ENCODE measurements around the gene ANKRD49.

ANKRD49 gene

GRCh38 chr11:94544646-94545263 lies 51.0 kb downstream of the ANKRD49 start:
- DNase-seq (ENCODE audit: low read depth) = no peak

DNA sequence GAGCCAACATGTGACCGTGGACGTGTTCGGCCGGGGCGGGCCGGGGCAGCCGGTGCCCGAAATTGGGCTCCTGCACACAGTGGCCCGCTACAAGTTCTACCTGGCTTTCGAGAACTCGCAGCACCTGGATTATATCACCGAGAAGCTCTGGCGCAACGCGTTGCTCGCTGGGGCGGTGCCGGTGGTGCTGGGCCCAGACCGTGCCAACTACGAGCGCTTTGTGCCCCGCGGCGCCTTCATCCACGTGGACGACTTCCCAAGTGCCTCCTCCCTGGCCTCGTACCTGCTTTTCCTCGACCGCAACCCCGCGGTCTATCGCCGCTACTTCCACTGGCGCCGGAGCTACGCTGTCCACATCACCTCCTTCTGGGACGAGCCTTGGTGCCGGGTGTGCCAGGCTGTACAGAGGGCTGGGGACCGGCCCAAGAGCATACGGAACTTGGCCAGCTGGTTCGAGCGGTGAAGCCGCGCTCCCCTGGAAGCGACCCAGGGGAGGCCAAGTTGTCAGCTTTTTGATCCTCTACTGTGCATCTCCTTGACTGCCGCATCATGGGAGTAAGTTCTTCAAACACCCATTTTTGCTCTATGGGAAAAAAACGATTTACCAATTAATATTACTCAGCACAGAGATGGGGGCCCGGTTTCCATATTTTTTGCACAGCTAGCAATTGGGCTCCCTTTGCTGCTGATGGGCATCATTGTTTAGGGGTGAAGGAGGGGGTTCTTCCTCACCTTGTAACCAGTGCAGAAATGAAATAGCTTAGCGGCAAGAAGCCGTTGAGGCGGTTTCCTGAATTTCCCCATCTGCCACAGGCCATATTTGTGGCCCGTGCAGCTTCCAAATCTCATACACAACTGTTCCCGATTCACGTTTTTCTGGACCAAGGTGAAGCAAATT lies 51.7 kb downstream of the ANKRD49 start:
- DNase-seq (ENCODE audit: low read depth) = no peak

- DNase-seq (ENCODE audit: low read depth) = no peak
Observed at GRCh38 chr11:94546162-94546470, 52.3 kb downstream of the ANKRD49 start.

DNA sequence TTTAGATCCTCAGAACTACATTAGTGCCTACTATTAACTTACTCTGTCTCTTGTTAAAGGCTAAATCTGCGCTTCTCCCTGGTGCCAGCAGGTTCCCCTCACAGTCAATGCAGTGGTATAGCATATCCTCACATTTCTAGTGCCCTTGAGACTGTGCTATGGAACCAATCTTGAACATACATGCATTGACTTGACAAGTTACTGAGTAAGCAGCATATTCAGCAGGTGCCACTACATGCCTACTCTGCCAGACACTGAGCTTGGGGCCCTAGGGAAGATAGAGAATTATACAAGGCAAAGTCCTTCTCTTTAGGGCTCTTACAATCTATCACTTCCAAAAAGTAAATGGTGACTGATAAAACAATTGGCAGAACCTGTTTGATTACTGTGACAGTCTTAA lies 53.1 kb downstream of the ANKRD49 start:
- DNase-seq (ENCODE audit: low read depth) = no peak

DNA sequence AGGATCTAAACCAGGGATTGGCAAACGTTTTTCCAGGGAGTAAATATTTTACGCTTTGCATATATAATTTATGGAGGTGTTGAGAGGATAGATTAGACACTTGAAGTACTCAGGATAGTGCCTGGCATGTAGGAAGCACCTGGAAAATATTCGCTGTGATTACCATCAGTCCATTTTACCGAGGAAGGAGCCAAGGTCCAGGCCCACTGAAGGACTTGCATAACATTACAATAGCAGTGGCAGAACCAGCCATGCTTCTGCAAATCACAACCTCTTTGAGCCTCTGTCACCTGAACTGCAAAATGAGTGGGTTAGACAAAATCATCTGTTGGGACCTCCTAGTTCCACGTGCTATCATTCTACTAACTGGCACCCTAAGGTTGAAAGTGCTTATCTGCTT lies 55.4 kb downstream of the ANKRD49 start:
- DNase-seq (ENCODE audit: low read depth) = no peak

Measured in stimulated activated CD8-positive, alpha-beta memory T cell treated with anti-CD3 and anti-CD28 coated beads, Interleukin-7, amount 100 ng/mL, for 24 hours (primary cell).